Measurements from ENCODE around the gene KSR1. TPM values are rescaled to one million over a fixed set of nuclear protein-coding genes. Genes with fewer than 3 reads are reported as not detected.

The KSR1 gene
- total and polyA plus RNA-seq, 10 of the 15 experiments (the other 5 are each of a cell fraction or from before 2014, with no cell fraction given) = 0.97 to 66.6 (median 22.9) TPM

DNA sequence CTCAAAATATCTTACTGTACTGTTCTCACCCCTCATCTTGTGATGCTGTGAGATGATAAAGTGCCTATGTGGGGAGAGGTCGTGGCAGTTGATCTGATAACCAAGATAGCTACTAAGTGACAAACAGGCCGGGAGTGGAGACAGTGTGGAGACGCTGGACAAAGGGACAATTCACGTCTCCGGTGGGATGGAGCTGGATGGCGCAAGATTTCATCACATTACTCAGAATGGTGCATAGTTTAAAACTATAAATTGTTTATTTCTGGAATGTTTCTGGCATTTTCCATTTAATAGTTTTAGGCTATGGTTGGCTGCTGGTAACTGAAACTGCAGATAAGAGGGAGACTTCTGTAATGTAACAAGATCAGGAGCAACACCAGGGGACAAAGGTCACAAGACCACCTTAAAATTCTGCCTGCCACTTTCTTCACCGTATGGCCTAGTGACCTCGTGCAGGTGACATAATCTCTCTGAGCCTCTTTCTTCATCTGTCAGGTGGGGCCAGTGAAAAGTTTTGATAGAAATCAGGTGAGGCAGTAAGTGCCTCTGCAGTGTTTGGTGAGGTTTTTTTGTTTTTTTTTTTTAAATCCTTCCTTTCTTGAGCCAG lies 120.3 kb downstream of the KSR1 start:
- no peak for TF ChIP-seq ASH2L (IDR thresholded peaks at IDR 0.05; ENCODE audit: borderline replicate concordance, low read depth)
- no peak for TF ChIP-seq GABPA (IDR thresholded peaks at IDR 0.05; ENCODE audit: low read depth)
- TF ChIP-seq KLF5 (IDR thresholded peaks at IDR 0.05; ENCODE audit: partially characterized antibody) = no peak
- WGBS (ENCODE audit: insufficient coverage, insufficient replicate concordance, low lambda C conversion rate, missing lambda C conversion rate) = 94% methylated on average over 8 of the region's 8 CpGs
- peaks cover 30% of the 10 kb centered on the region for H3K4me1 ChIP-seq (ENCODE audit: control insufficient read depth, insufficient read depth, low read length)
- H3K27ac ChIP-seq (ENCODE audit: control insufficient read depth, insufficient read depth) = no peak overlapping the region
- no peak overlapping the region for H2AFZ ChIP-seq (ENCODE audit: control insufficient read depth, low read depth, low read length)
- H3K9ac ChIP-seq (ENCODE audit: control insufficient read depth, insufficient read depth, low read length) = no peak overlapping the region
- no peaks in the 10 kb centered on the region for H3K27me3 ChIP-seq (replicated peaks in 1 of 2; ENCODE audit: control insufficient read depth in 2 of 2, insufficient read depth in 2 of 2, low read length in 1 of 2)
- H4K20me1 ChIP-seq (ENCODE audit: control insufficient read depth, insufficient read depth) = peaks cover 3% of the 10 kb centered on the region; the same call in 1 of the 2 replicates
- H3K9me3 ChIP-seq (replicated peaks; ENCODE audit: control insufficient read depth, insufficient read depth, low read length) = no peaks in the 10 kb centered on the region
- H3K4me3 ChIP-seq = no peak overlapping the region
- no peak for ATAC-seq
- in situ Hi-C loops (cut with MboI) (no loop called here), intact Hi-C loops (cut with micrococcal nuclease; ENCODE audit: unreplicated experiment) (no loop called here)
- BruUV-seq (replicated peaks) = no TSS peak
- H3K4me2 ChIP-seq (ENCODE audit: control insufficient read depth, insufficient read depth) = no peak overlapping the region
- FAIRE-seq = no peak
- ChIA-PET POLR2A (interaction anchor here (0.7 kb wide), 1 partner anchor 336 kb away, joined by 3 read pairs; no protein-coding TSS in a partner anchor), CTCF (interaction anchor here (0.8 kb wide), 1 partner anchor 12 kb away, joined by 3 read pairs; no protein-coding TSS in a partner anchor), RAD21 (ENCODE audit: unreplicated experiment) (interaction anchor here (0.7 kb wide), 1 partner anchor 80 kb away, joined by 4 read pairs; no protein-coding TSS in a partner anchor), SMC1A (ENCODE audit: uncharacterized antibody, unreplicated experiment) (interaction anchor here (0.6 to 2.6 kb wide), 5 partner anchors 10 to 118 kb away, joined by 3 to 10 read pairs (median 4); no protein-coding TSS in a partner anchor)
- H3K36me3 ChIP-seq (ENCODE audit: control insufficient read depth in 2 of 2, insufficient read depth in 2 of 2, low read length in 1 of 2) = peaks cover 0 to 16% of the 10 kb centered on the region in 2 experiments; a peak in 3 of 4 replicates
- no peak for DNase-seq (ENCODE audit: low read depth, low spot score)
- peaks cover 9% of the 10 kb centered on the region for H3K79me2 ChIP-seq (ENCODE audit: control insufficient read depth, insufficient read depth, low read length)

- CTCF ChIA-PET = interaction anchor here (0.8 to 2.9 kb wide), 5 partner anchors 8 to 121 kb away, joined by 3 to 17 read pairs (median 3); partner anchors contain the start of gene KSR1
- DNase-seq (ENCODE audit: low read depth, low spot score) (no peak), FAIRE-seq (no peak), ATAC-seq (no peak)
- in situ Hi-C loops (cut with MboI) (no loop called here), intact Hi-C loops (cut with micrococcal nuclease; ENCODE audit: unreplicated experiment) (no loop called here)
- Histone ChIP-seq H3K4me1 (ENCODE audit: control insufficient read depth, insufficient read depth, low read length) (peaks cover 30% of the 10 kb centered on the region), H2AFZ (ENCODE audit: control insufficient read depth, low read depth, low read length) (no peak overlapping the region), H4K20me1 (ENCODE audit: control insufficient read depth, insufficient read depth) (peaks cover 3% of the 10 kb centered on the region; the same call in 1 of the 2 replicates), H3K27me3 (replicated peaks in 1 of 2; ENCODE audit: control insufficient read depth in 2 of 2, insufficient read depth in 2 of 2, low read length in 1 of 2) (no peaks in the 10 kb centered on the region), H3K9ac (ENCODE audit: control insufficient read depth, insufficient read depth, low read length) (no peak overlapping the region), H3K9me3 (replicated peaks; ENCODE audit: control insufficient read depth, insufficient read depth, low read length) (no peaks in the 10 kb centered on the region), H3K79me2 (ENCODE audit: control insufficient read depth, insufficient read depth, low read length) (peaks cover 9% of the 10 kb centered on the region), H3K27ac (ENCODE audit: control insufficient read depth, insufficient read depth) (no peak overlapping the region), H3K4me2 (ENCODE audit: control insufficient read depth, insufficient read depth) (no peak overlapping the region), H3K4me3 (no peak overlapping the region), H3K36me3 (ENCODE audit: control insufficient read depth in 2 of 2, insufficient read depth in 2 of 2, low read length in 1 of 2) (peaks cover 0 to 12% of the 10 kb centered on the region in 2 experiments; a peak in 3 of 4 replicates)
- POLR2A ChIA-PET = no interaction called here
- no TSS peak for BruUV-seq (replicated peaks)
- 89% methylated on average over 19 of the region's 20 CpGs for WGBS (ENCODE audit: insufficient coverage, insufficient replicate concordance, low lambda C conversion rate, missing lambda C conversion rate)
- SMC1A ChIA-PET (ENCODE audit: uncharacterized antibody, unreplicated experiment) = interaction anchor here (0.6 to 4.2 kb wide), 3 partner anchors 22 to 119 kb away, joined by 3 to 17 read pairs (median 6); no protein-coding TSS in a partner anchor
- RAD21 ChIA-PET (ENCODE audit: unreplicated experiment) = interaction anchor here (0.6 to 2.4 kb wide), 6 partner anchors 17 to 247 kb away, joined by 3 to 22 read pairs (median 4); no protein-coding TSS in a partner anchor
- TF ChIP-seq HSF1 (IDR thresholded peaks at IDR 0.05; ENCODE audit: low read depth, low read length) (no peak), E2F8 (IDR thresholded peaks at IDR 0.05; ENCODE audit: low read depth, partially characterized antibody) (no peak), SKIL (IDR thresholded peaks at IDR 0.05; ENCODE audit: low read depth, poor library complexity, severe bottlenecking) (no peak), POU2F2 (IDR thresholded peaks at IDR 0.05; ENCODE audit: borderline replicate concordance, low read depth, low read length) (no peak)
Observed at GRCh38 chr17:27577121-27577761, 121.0 kb downstream of the KSR1 start.

All from GM12878 (cell line).